CD14-positive monocyte (primary cell): ENCODE results near the gene SLC22A23. TPM values are rescaled to one million over a fixed set of nuclear protein-coding genes. Genes with fewer than 3 reads are reported as not detected.

Source experiments
- DNase-seq, 3 donors: peaks; one replicate each; pipeline ENCODE4 v3.0.0-alpha.2; 2011 to 2022
- H2AFZ ChIP-seq: 2 replicates; pipeline ENCODE4 v1.6.0; 2012; ENCODE audit warnings: mild to moderate bottlenecking, low read depth, low read length, inconsistent platforms; ENCODE audit not compliant: insufficient read depth, poor library complexity, severe bottlenecking
- H3K27ac ChIP-seq, 2 donors: 1 replicate in 1 of 2; 2 replicates in 1 of 2; pipeline ENCODE4 v1.5.1; 2012 to 2013; ENCODE audit warnings: low read length in 2 of 2, control low read depth in 1 of 2, inconsistent platforms in 1 of 2, low read depth in 1 of 2, mild to moderate bottlenecking in 1 of 2
- H3K27me3 ChIP-seq, 2 donors: one replicate each; pipeline versions ENCODE4 v1.6.0 to v1.6.1; 2011 to 2013; ENCODE audit warnings: low read length in 2 of 2; ENCODE audit not compliant: control insufficient read depth in 2 of 2, insufficient read depth in 2 of 2
- H3K36me3 ChIP-seq, 2 donors: replicated peaks in 1 of 2; 1 replicate in 1 of 2; 2 replicates in 1 of 2; pipeline versions ENCODE4 v1.5.1 to v1.6.1; 2012 to 2013; ENCODE audit warnings: low read length in 2 of 2, control low read depth in 1 of 2, inconsistent platforms in 1 of 2, mild to moderate bottlenecking in 1 of 2; ENCODE audit not compliant: insufficient read depth in 2 of 2, control insufficient read depth in 1 of 2
- H3K4me1 ChIP-seq, 2 donors: 1 replicate in 1 of 2; 2 replicates in 1 of 2; pipeline versions ENCODE4 v1.5.1 to v1.6.1; 2012 to 2013; ENCODE audit warnings: low read length in 2 of 2, control low read depth in 1 of 2, inconsistent platforms in 1 of 2, mild to moderate bottlenecking in 1 of 2, moderate library complexity in 1 of 2; ENCODE audit not compliant: insufficient read depth in 2 of 2, control insufficient read depth in 1 of 2
- H3K4me2 ChIP-seq: replicated peaks from 2 replicates; pipeline ENCODE3; 2012; ENCODE audit warnings: low read length, moderate library complexity, mild to moderate bottlenecking; ENCODE audit not compliant: poor library complexity, severe bottlenecking; ENCODE audit errors: extremely low read depth
- H3K4me3 ChIP-seq, 3 experiments: fragments of 200-600 bp in 1 of 3; sonication (generic) in 1 of 3; replicated peaks in 1 of 3; 1 replicate in 2 of 3; 2 replicates in 1 of 3; pipeline ENCODE4 v1.5.1; 2011 to 2013; ENCODE audit warnings: low read length in 3 of 3, mild to moderate bottlenecking in 3 of 3, control low read depth in 2 of 3, low read depth in 2 of 3, inconsistent platforms in 1 of 3, moderate library complexity in 1 of 3
- H3K79me2 ChIP-seq: 2 replicates; pipeline ENCODE4 v1.6.0; 2012; ENCODE audit warnings: mild to moderate bottlenecking, control low read depth, inconsistent platforms, low read length, moderate library complexity; ENCODE audit not compliant: insufficient read depth
- H3K9ac ChIP-seq: 2 replicates; pipeline ENCODE4 v1.6.0; 2017; ENCODE audit warnings: low read length, mild to moderate bottlenecking; ENCODE audit not compliant: insufficient read depth, poor library complexity, severe bottlenecking
- H3K9me3 ChIP-seq, 2 donors: replicated peaks in 1 of 2; 1 replicate in 1 of 2; 2 replicates in 1 of 2; pipeline versions ENCODE4 v1.5.1 to v1.6.1; 2012 to 2013; ENCODE audit warnings: low read length in 2 of 2, control low read depth in 1 of 2; ENCODE audit not compliant: control insufficient read depth in 1 of 2, insufficient read depth in 1 of 2
- H4K20me1 ChIP-seq: 2 replicates; pipeline ENCODE4 v1.6.0; 2012; ENCODE audit warnings: mild to moderate bottlenecking, low read length, control low read depth, moderate library complexity; ENCODE audit not compliant: insufficient read depth
- H3K27ac Mint-ChIP-seq, 7 donors: one replicate each; pipeline ENCODE4 v1.8.0; 2020; ENCODE audit warnings: mild to moderate bottlenecking in 7 of 7, mixed read lengths in 7 of 7, moderate library complexity in 6 of 7, inconsistent platforms in 2 of 7
- H3K27me3 Mint-ChIP-seq, 3 donors: one replicate each; pipeline ENCODE4 v1.8.0; 2021 to 2022; ENCODE audit warnings: low read depth in 3 of 3, mild to moderate bottlenecking in 3 of 3, mixed read lengths in 3 of 3, moderate library complexity in 3 of 3, inconsistent platforms in 1 of 3
- H3K36me3 Mint-ChIP-seq, 2 donors: one replicate each; pipeline ENCODE4 v1.8.0; 2020; ENCODE audit warnings: mixed read lengths in 2 of 2, inconsistent platforms in 1 of 2, mild to moderate bottlenecking in 1 of 2
- H3K4me1 Mint-ChIP-seq: one replicate; pipeline ENCODE4 v1.8.0; 2020; ENCODE audit warnings: mild to moderate bottlenecking, mixed read lengths
- H3K4me3 Mint-ChIP-seq, 2 donors: one replicate each; pipeline ENCODE4 v1.8.0; 2020; ENCODE audit warnings: mild to moderate bottlenecking in 2 of 2, mixed read lengths in 2 of 2, moderate library complexity in 1 of 2
- H3K9me3 Mint-ChIP-seq, 7 donors: one replicate each; pipeline ENCODE4 v1.8.0; 2020 to 2022; ENCODE audit warnings: mixed read lengths in 7 of 7, mild to moderate bottlenecking in 6 of 7, moderate library complexity in 6 of 7, inconsistent platforms in 2 of 7
- CTCF ChIP-seq: fragments of 200-600 bp; IDR thresholded peaks from one replicate; pipeline ENCODE4 v1.8.0; 2022; ENCODE audit warnings: antibody characterized with exemption, mild to moderate bottlenecking
- WGBS: methylation state at CpG from one replicate; pipeline ENCODE4 v1.1.5; 2013; ENCODE audit warnings: missing lambda C conversion rate; ENCODE audit not compliant: insufficient coverage; 5-methylcytosine and 5-hydroxymethylcytosine counted together
- intact Hi-C, 2 donors: fragments of 100-400 bp; cut with micrococcal nuclease; formaldehyde crosslinking; loops; one replicate each; pipeline versions ENCODE4 v1.15.0 to v1.15.1; 2023
- polyA plus RNA-seq, 3 donors: library from polyadenylated mRNA; depleted of rRNA in 1 of 3; unstranded in 2 of 3; stranded (reverse) in 1 of 3; fragments of 300-500 nt in 2 of 3; fragments of >200 nt in 1 of 3; fragmentation: Illumina TruSeq in 2 of 3; gene quantifications; 1 replicate in 2 of 3; 2 replicates in 1 of 3; pipeline ENCODE4 v1.2.3, GENCODE V29; 2012 to 2021

SLC22A23 gene
- polyA plus RNA-seq, 3 donors = 0.08 TPM; not detected in 2

GRCh38 chr6:3449321-3449720, 7.5 kb downstream of the SLC22A23 start:
- DNase-seq = no peak
- Histone ChIP-seq H3K4me2 (no peak overlapping the region), H3K27me3 (peaks cover 20 to 26% of the 10 kb centered on the region in 2 donors), H3K4me3 (no peak overlapping the region), H2AFZ (no peak overlapping the region), H4K20me1 (no peaks in the 10 kb centered on the region), H3K9ac (no peak overlapping the region), H3K4me1 (no peaks in the 10 kb centered on the region), H3K27ac (no peak overlapping the region), H3K9me3 (peaks cover 0 to 1% of the 10 kb centered on the region in 2 donors), H3K79me2 (no peaks in the 10 kb centered on the region), H3K36me3 (no peaks in the 10 kb centered on the region)
- Mint-ChIP-seq H3K27ac (no peak overlapping the region), H3K36me3 (no peaks in the 10 kb centered on the region), H3K4me3 (no peak overlapping the region), H3K9me3 (peaks cover 0 to 3% (median 0%) of the 10 kb centered on the region in 7 donors), H3K4me1 (no peaks in the 10 kb centered on the region), H3K27me3 (peaks cover 20 to 25% (median 23%) of the 10 kb centered on the region in 3 donors)
- intact Hi-C loops = no loop called here
- no CpG with 5 or more reads among the region's 2 CpGs for WGBS
- TF ChIP-seq CTCF = no peak

- Histone ChIP-seq H4K20me1 (no peaks in the 10 kb centered on the region), H3K4me2 (no peak overlapping the region), H3K27ac (no peak overlapping the region), H3K9me3 (no peaks in the 10 kb centered on the region), H3K27me3 (peaks cover 1 to 3% of the 10 kb centered on the region in 2 donors), H3K79me2 (no peaks in the 10 kb centered on the region), H2AFZ (no peak overlapping the region), H3K36me3 (no peaks in the 10 kb centered on the region), H3K9ac (no peak overlapping the region), H3K4me1 (no peaks in the 10 kb centered on the region), H3K4me3 (no peak overlapping the region)
- no peaks in the 10 kb centered on the region for H3K36me3 Mint-ChIP-seq
- no peak overlapping the region for H3K4me3 Mint-ChIP-seq
- intact Hi-C loops = no loop called here
- no peak for DNase-seq
- no CpG with 5 or more reads among the region's 6 CpGs for WGBS
- TF ChIP-seq CTCF = no peak
- H3K27ac Mint-ChIP-seq = no peak overlapping the region
- peaks cover 14 to 18% (median 17%) of the 10 kb centered on the region in 3 donors for H3K27me3 Mint-ChIP-seq
- H3K4me1 Mint-ChIP-seq = no peaks in the 10 kb centered on the region
- H3K9me3 Mint-ChIP-seq = peaks cover 0 to 3% (median 0%) of the 10 kb centered on the region in 7 donors
Observed at GRCh38 chr6:3447005-3447404, 9.8 kb downstream of the SLC22A23 start.
